T-helper 2 cell treated with Interferon-gamma antibody and Interleukin-4, amounts not matched to agents 5 μg/mL and 100 μg/mL, for 36 hours (primary cell): ENCODE data around the gene PLD1.
"Not testable (repeated sequence)": the region's sequence is repeated elsewhere in the genome, so short reads cannot be mapped to it uniquely, and the experiment has no call there.

Experiments used
- DNase-seq: peaks from one replicate; pipeline ENCODE4 v3.0.0; 2021; ENCODE audit warnings: low spot score
- H3K27ac Mint-ChIP-seq: one replicate; pipeline ENCODE4 v1.8.0; 2021; ENCODE audit warnings: mild to moderate bottlenecking, mixed read lengths
- H3K27me3 Mint-ChIP-seq: one replicate; pipeline ENCODE4 v1.8.0; 2021; ENCODE audit warnings: low read depth, mixed read lengths
- H3K36me3 Mint-ChIP-seq: one replicate; pipeline ENCODE4 v1.8.0; 2021; ENCODE audit warnings: low read depth, mixed read lengths
- H3K4me1 Mint-ChIP-seq: one replicate; pipeline ENCODE4 v1.8.0; 2021; ENCODE audit warnings: low read depth, mixed read lengths
- H3K4me3 Mint-ChIP-seq: one replicate; pipeline ENCODE4 v1.8.0; 2022; ENCODE audit warnings: mild to moderate bottlenecking, moderate library complexity, mixed read lengths
- H3K9me3 Mint-ChIP-seq: one replicate; pipeline ENCODE4 v1.8.0; 2021; ENCODE audit warnings: mixed read lengths

Gene PLD1

GRCh38 chr3:171584100-171584499, 226.2 kb downstream of the PLD1 start:
- Mint-ChIP-seq H3K4me3 (no peak overlapping the region), H3K4me1 (no peaks in the 10 kb centered on the region), H3K27ac (no peak overlapping the region), H3K27me3 (peaks cover 12% of the 10 kb centered on the region), H3K36me3 (no peaks in the 10 kb centered on the region), H3K9me3 (no peaks in the 10 kb centered on the region)
- DNase-seq = no peak

- no peaks in the 10 kb centered on the region for H3K9me3 Mint-ChIP-seq
- H3K4me1 Mint-ChIP-seq = no peaks in the 10 kb centered on the region
- H3K4me3 Mint-ChIP-seq = no peak overlapping the region
- DNase-seq = no peak
- H3K27me3 Mint-ChIP-seq = peaks cover 39% of the 10 kb centered on the region
- no peaks in the 10 kb centered on the region for H3K36me3 Mint-ChIP-seq
- no peak overlapping the region for H3K27ac Mint-ChIP-seq
Observed at GRCh38 chr3:171574556-171575240, 235.6 kb downstream of the PLD1 start.

GRCh38 chr3:171569571-171570132, 240.6 kb downstream of the PLD1 start:
- H3K27ac Mint-ChIP-seq = no peak overlapping the region
- H3K36me3 Mint-ChIP-seq = no peaks in the 10 kb centered on the region
- H3K4me3 Mint-ChIP-seq = no peak overlapping the region
- H3K4me1 Mint-ChIP-seq = peaks cover 17% of the 10 kb centered on the region
- peaks cover 33% of the 10 kb centered on the region for H3K27me3 Mint-ChIP-seq
- DNase-seq = no peak
- H3K9me3 Mint-ChIP-seq = no peaks in the 10 kb centered on the region

- H3K36me3 Mint-ChIP-seq = no peaks in the 10 kb centered on the region
- H3K9me3 Mint-ChIP-seq = no peaks in the 10 kb centered on the region
- DNase-seq = no peak
- no peak overlapping the region for H3K4me3 Mint-ChIP-seq
- peaks cover 28% of the 10 kb centered on the region for H3K27me3 Mint-ChIP-seq
- no peak overlapping the region for H3K27ac Mint-ChIP-seq
- H3K4me1 Mint-ChIP-seq = peaks cover 23% of the 10 kb centered on the region
Observed at GRCh38 chr3:171568766-171569165, 241.5 kb downstream of the PLD1 start.

GRCh38 chr3:171566803-171567422, 243.4 kb downstream of the PLD1 start:
- no peak for DNase-seq
- Mint-ChIP-seq H3K27me3 (peaks cover 21% of the 10 kb centered on the region), H3K4me3 (no peak overlapping the region), H3K36me3 (peaks cover 3% of the 10 kb centered on the region), H3K4me1 (peaks cover 32% of the 10 kb centered on the region), H3K9me3 (peaks cover 3% of the 10 kb centered on the region), H3K27ac (no peak overlapping the region)

- DNase-seq = no peak
- Mint-ChIP-seq H3K27ac (no peak overlapping the region), H3K9me3 (peaks cover 6% of the 10 kb centered on the region), H3K36me3 (peaks cover 10% of the 10 kb centered on the region), H3K4me1 (peaks cover 43% of the 10 kb centered on the region), H3K4me3 (no peak overlapping the region), H3K27me3 (peaks cover 14% of the 10 kb centered on the region)
Observed at GRCh38 chr3:171565481-171566058, 244.7 kb downstream of the PLD1 start.

- peaks cover 47% of the 10 kb centered on the region for H3K4me1 Mint-ChIP-seq
- peaks cover 6% of the 10 kb centered on the region for H3K9me3 Mint-ChIP-seq
- DNase-seq = no peak
- peaks cover 12% of the 10 kb centered on the region for H3K27me3 Mint-ChIP-seq
- H3K36me3 Mint-ChIP-seq = peaks cover 10% of the 10 kb centered on the region
- H3K27ac Mint-ChIP-seq = peak overlapping the region; percentile 69
- no peak overlapping the region for H3K4me3 Mint-ChIP-seq
Observed at GRCh38 chr3:171564748-171565480, 245.4 kb downstream of the PLD1 start.

GRCh38 chr3:171563298-171563697, 247.0 kb downstream of the PLD1 start:
- peaks cover 57% of the 10 kb centered on the region for H3K4me1 Mint-ChIP-seq
- peaks cover 6% of the 10 kb centered on the region for H3K9me3 Mint-ChIP-seq
- DNase-seq = no peak
- no peak overlapping the region for H3K27ac Mint-ChIP-seq
- peak overlapping the region; percentile 18 for H3K4me3 Mint-ChIP-seq
- H3K36me3 Mint-ChIP-seq = peaks cover 10% of the 10 kb centered on the region
- peaks cover 5% of the 10 kb centered on the region for H3K27me3 Mint-ChIP-seq

- H3K36me3 Mint-ChIP-seq, DNase-seq, H3K27me3 Mint-ChIP-seq, H3K9me3 Mint-ChIP-seq: not testable (repeated sequence)
- Mint-ChIP-seq H3K4me1 (peaks cover 62% of the 10 kb centered on the region), H3K27ac (peak overlapping the region; percentile 97), H3K4me3 (peak overlapping the region; percentile 78)
Observed at GRCh38 chr3:171562459-171562858, 247.8 kb downstream of the PLD1 start.

GRCh38 chr3:171561596-171562323, 248.5 kb downstream of the PLD1 start:
- peaks cover 10% of the 10 kb centered on the region for H3K36me3 Mint-ChIP-seq
- H3K27ac Mint-ChIP-seq = peak overlapping the region; percentile 97
- peaks cover 6% of the 10 kb centered on the region for H3K9me3 Mint-ChIP-seq
- no peak for DNase-seq
- peaks cover 63% of the 10 kb centered on the region for H3K4me1 Mint-ChIP-seq
- no peaks in the 10 kb centered on the region for H3K27me3 Mint-ChIP-seq
- peak overlapping the region; percentile 78 for H3K4me3 Mint-ChIP-seq

GRCh38 chr3:171559586-171559985, 250.7 kb downstream of the PLD1 start:
- Mint-ChIP-seq H3K4me3 (no peak overlapping the region), H3K4me1 (peaks cover 55% of the 10 kb centered on the region), H3K9me3 (peaks cover 6% of the 10 kb centered on the region), H3K27ac (peak overlapping the region; percentile 29), H3K36me3 (peaks cover 10% of the 10 kb centered on the region), H3K27me3 (no peaks in the 10 kb centered on the region)
- no peak for DNase-seq

GRCh38 chr3:171558188-171558696, 252.0 kb downstream of the PLD1 start:
- Mint-ChIP-seq H3K9me3 (peaks cover 6% of the 10 kb centered on the region), H3K4me3 (no peak overlapping the region), H3K36me3 (peaks cover 10% of the 10 kb centered on the region), H3K27ac (no peak overlapping the region), H3K27me3 (no peaks in the 10 kb centered on the region), H3K4me1 (peaks cover 47% of the 10 kb centered on the region)
- DNase-seq = no peak

GRCh38 chr3:171557173-171557572, 253.1 kb downstream of the PLD1 start:
- no peak overlapping the region for H3K4me3 Mint-ChIP-seq
- H3K36me3 Mint-ChIP-seq = peaks cover 9% of the 10 kb centered on the region
- no peak overlapping the region for H3K27ac Mint-ChIP-seq
- H3K4me1 Mint-ChIP-seq = peaks cover 43% of the 10 kb centered on the region
- H3K9me3 Mint-ChIP-seq = peaks cover 6% of the 10 kb centered on the region
- no peaks in the 10 kb centered on the region for H3K27me3 Mint-ChIP-seq
- no peak for DNase-seq
